ENCODE data around the gene INHA.

DNA sequence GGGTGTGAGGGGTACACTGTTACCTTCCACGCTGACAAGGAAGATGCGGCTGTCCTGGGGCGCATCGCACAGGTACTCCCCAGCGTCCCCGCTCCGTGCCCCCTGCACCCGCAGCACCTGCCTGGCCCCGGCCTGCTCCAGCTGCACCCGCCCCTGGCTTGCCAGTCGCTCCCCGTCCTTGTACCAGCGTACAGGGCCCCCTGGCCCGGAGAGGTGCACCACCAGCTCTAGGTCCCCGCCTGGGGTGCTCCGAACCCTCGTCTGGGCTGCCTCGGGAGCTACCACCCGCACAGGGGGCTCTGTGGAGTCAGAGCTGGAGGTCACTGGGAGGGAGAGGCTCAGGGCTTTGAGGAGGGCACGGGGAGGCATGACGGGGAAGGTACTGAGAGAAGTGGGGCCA, 14.8 kb upstream of the INHA start:
- TF ChIP-seq POLR2AphosphoS5 (IDR thresholded peaks at IDR 0.05; ENCODE audit: low read depth, low read length) (no peak), REST (IDR thresholded peaks at IDR 0.05; ENCODE audit: insufficient read depth in 1 of 2, low read depth in 2 of 2, low read length in 2 of 2) (no peak), SIN3A (IDR thresholded peaks at IDR 0.05; ENCODE audit: borderline replicate concordance, insufficient read depth, low read length) (no peak), TAF1 (IDR thresholded peaks at IDR 0.05; ENCODE audit: borderline replicate concordance, insufficient read depth, low read length) (no peak)

Measured in PFSK-1 (cell line).